HepG2 (cell line): ENCODE data around the gene TMPO. TPM values are rescaled to one million over a fixed set of nuclear protein-coding genes. Genes with fewer than 3 reads are reported as not detected.
A peak's percentile ranks its signal among the peaks of the same experiment; 100 is the strongest.

Experiments used
- ATAD3A ChIP-seq: sonication (generic); formaldehyde crosslinking; IDR thresholded peaks from 2 replicates; pipeline ENCODE4 v1.4.0; 2020; ENCODE audit warnings: missing genetic modification reagents
- CBFB ChIP-seq: sonication (generic); formaldehyde crosslinking; IDR thresholded peaks from 2 replicates; pipeline ENCODE4 v1.4.0; 2020; ENCODE audit warnings: missing genetic modification reagents
- GABPA ChIP-seq, 2 experiments: IDR thresholded peaks; 2 replicates each; pipeline ENCODE4 v1.6.1; 2011 to 2016; ENCODE audit warnings: low read depth in 2 of 2, low read length in 1 of 2, missing biosample characterization in 1 of 2, missing genetic modification characterization in 1 of 2
- GFI1 ChIP-seq: sonication (generic); formaldehyde crosslinking; IDR thresholded peaks from 2 replicates; pipeline ENCODE4 v1.5.0; 2020; ENCODE audit warnings: missing genetic modification reagents, mild to moderate bottlenecking, borderline replicate concordance
- GMEB1 ChIP-seq: sonication (generic); formaldehyde crosslinking; IDR thresholded peaks from 2 replicates; pipeline ENCODE4 v1.5.1; 2020; ENCODE audit warnings: missing genetic modification reagents, mild to moderate bottlenecking, borderline replicate concordance
- PHF20 ChIP-seq: sonication (generic); formaldehyde crosslinking; IDR thresholded peaks from 2 replicates; pipeline ENCODE4 v1.5.0; 2020; ENCODE audit warnings: mild to moderate bottlenecking, missing genetic modification reagents
- PHF8 ChIP-seq: sonication (generic); formaldehyde crosslinking; IDR thresholded peaks from 2 replicates; pipeline ENCODE4 v1.5.0; 2020; ENCODE audit warnings: missing genetic modification reagents
- PRDM15 ChIP-seq: sonication (generic); formaldehyde crosslinking; IDR thresholded peaks from 2 replicates; pipeline ENCODE4 v1.4.0; 2020; ENCODE audit warnings: missing genetic modification reagents
- SKI ChIP-seq: fragments of 450-650 bp; IDR thresholded peaks from one replicate; pipeline ENCODE4 v1.6.1; 2018; ENCODE audit warnings: mild to moderate bottlenecking; ENCODE audit not compliant: partially characterized antibody
- STAG1 ChIP-seq: sonication (generic); formaldehyde crosslinking; IDR thresholded peaks from 2 replicates; pipeline ENCODE4 v1.4.0; 2020; ENCODE audit warnings: missing genetic modification reagents
- ZFAT ChIP-seq: sonication (generic); formaldehyde crosslinking; conservative IDR thresholded peaks from 2 replicates; pipeline ENCODE4 v1.8.1; 2023; ENCODE audit warnings: missing genetic modification reagents, inconsistent platforms
- ZFP82 ChIP-seq: sonication (generic); formaldehyde crosslinking; IDR thresholded peaks from 2 replicates; pipeline ENCODE4 v1.5.1; 2020; ENCODE audit warnings: mild to moderate bottlenecking, missing genetic modification reagents, borderline replicate concordance
- ZNF207 ChIP-seq: fragments of 450-650 bp; IDR thresholded peaks from 2 replicates; pipeline ENCODE4 v1.6.1; 2016; ENCODE audit warnings: antibody characterized with exemption, borderline replicate concordance
- ZNF24 ChIP-seq: fragments of 450-650 bp; IDR thresholded peaks from 2 replicates; pipeline ENCODE4 v1.6.1; 2017; ENCODE audit warnings: antibody characterized with exemption, mild to moderate bottlenecking
- ZNF3 ChIP-seq: IDR thresholded peaks from 2 replicates; pipeline ENCODE4 v1.7.0; 2017; ENCODE audit warnings: inconsistent platforms
- polyA plus RNA-seq, 8 experiments: library from polyadenylated mRNA; depleted of rRNA in 3 of 8; stranded (reverse) in 7 of 8; unstranded in 1 of 8; fragments of >200 nt; fragmentation: Illumina TruSeq in 4 of 8; extraction: Trizol in 4 of 8; gene quantifications; 2 replicates each; pipeline versions ENCODE4 v1.2.1 to v1.2.3, GENCODE V29; 2011 to 2016; ENCODE audit warnings: low read depth in 4 of 8, missing spikeins in 1 of 8, mixed read lengths in 1 of 8; ENCODE audit not compliant: insufficient read depth in 1 of 8
- total RNA-seq, 5 experiments: library from RNA; depleted of rRNA; stranded (reverse); fragments of >200 nt; fragmentation: Illumina TruSeq; extraction: Trizol; gene quantifications; 2 replicates each; pipeline ENCODE4 v1.2.3, GENCODE V29; 2016; ENCODE audit warnings: low read depth in 1 of 5
- TF ChIP-seq, protein P1 (sequence below): IDR thresholded peaks from 2 replicates; pipeline ENCODE4 v1.6.1; 2016; ENCODE audit warnings: low read depth
- TF ChIP-seq, protein P2 (sequence below): IDR thresholded peaks from 2 replicates; pipeline ENCODE4 v1.6.1; 2016; ENCODE audit warnings: mild to moderate bottlenecking
- TF ChIP-seq, protein P3 (sequence below): IDR thresholded peaks from 2 replicates; pipeline ENCODE4 v1.6.1; 2018; ENCODE audit warnings: missing genetic modification reagents, mild to moderate bottlenecking, missing compliant biosample characterization

The TMPO gene
- total and polyA plus RNA-seq, 2 of the 13 experiments (the other 11 are each of a cell fraction or from before 2014, with no cell fraction given), result 24.2 to 167 TPM

DNA sequence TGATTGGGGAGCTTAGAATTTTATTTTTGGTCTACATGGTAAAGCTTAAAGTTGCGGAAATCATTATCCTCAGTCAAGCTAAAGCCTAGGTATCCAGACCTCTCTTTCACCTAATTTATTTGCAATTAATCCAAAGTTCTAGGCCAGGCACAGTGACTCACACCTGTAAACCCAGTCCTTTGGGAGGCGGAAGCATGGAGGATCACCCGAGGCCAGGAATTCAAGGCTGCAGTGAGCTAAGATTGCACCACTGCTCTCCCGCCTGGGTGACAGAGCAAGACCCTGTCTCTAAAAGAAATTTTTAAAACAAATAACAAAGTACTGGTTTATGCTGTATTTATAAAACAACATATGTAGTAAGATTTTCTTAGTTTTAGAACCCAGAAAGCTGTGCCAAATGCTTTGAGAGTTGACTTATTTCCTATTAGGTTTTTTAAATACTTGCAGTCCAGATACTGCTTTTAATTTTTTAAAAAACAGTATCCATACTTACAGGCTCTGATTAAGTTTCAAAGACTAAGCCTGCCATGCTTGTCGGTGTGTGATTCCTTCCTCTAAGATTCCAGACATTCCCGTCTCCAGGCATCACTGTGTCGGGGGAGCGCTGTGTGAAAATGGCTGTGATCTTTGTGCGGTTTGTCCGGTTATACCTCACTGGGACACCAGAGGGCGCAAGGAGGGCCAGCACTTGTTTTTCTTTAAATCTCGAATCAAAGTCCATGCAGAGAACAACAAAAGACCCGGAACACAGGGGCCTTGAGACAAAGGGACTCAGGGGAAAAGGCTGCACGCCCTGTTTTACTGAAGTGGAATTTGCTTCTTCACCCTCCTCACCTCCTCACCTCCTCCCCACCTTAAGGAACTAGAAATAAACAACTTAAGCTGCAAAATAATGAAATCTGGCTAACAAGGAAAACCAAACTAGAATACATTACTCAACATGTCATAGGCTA, 24.6 kb upstream of the TMPO start (continued):
- TF ChIP-seq, protein P1, sequence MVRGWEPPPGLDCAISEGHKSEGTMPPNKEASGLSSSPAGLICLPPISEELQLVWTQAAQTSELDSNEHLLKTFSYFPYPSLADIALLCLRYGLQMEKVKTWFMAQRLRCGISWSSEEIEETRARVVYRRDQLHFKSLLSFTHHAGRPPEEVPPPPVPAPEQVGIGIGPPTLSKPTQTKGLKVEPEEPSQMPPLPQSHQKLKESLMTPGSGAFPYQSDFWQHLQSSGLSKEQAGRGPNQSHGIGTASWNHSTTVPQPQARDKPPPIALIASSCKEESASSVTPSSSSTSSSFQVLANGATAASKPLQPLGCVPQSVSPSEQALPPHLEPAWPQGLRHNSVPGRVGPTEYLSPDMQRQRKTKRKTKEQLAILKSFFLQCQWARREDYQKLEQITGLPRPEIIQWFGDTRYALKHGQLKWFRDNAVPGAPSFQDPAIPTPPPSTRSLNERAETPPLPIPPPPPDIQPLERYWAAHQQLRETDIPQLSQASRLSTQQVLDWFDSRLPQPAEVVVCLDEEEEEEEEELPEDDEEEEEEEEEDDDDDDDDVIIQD (CRISPR knock-in tag), result 0 out of 2 replicates have a peak, but pooled peaks have one; percentile 40
- TF ChIP-seq, protein P2, sequence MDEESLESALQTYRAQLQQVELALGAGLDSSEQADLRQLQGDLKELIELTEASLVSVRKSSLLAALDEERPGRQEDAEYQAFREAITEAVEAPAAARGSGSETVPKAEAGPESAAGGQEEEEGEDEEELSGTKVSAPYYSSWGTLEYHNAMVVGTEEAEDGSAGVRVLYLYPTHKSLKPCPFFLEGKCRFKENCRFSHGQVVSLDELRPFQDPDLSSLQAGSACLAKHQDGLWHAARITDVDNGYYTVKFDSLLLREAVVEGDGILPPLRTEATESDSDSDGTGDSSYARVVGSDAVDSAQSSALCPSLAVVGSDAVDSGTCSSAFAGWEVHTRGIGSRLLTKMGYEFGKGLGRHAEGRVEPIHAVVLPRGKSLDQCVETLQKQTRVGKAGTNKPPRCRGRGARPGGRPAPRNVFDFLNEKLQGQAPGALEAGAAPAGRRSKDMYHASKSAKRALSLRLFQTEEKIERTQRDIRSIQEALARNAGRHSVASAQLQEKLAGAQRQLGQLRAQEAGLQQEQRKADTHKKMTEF (CRISPR knock-in tag), result peak; percentile 80
- TF ChIP-seq SKI, result peak; percentile 58
- TF ChIP-seq ZFP82 (CRISPR knock-in tag), result no peak; the same call in 1 of the 2 replicates
- TF ChIP-seq PHF8 (CRISPR knock-in tag), result 0 out of 2 replicates have a peak, but pooled peaks have one; percentile 18
- no peak for TF ChIP-seq ZNF207
- peak; percentile 39; the same call in 1 of the 2 replicates for TF ChIP-seq GMEB1 (CRISPR knock-in tag)
- TF ChIP-seq STAG1, result peak; percentile 61
- TF ChIP-seq GFI1, result peak; percentile 56; the same call in 1 of the 2 replicates
- peak; percentile 66; the same call in 1 of the 2 replicates for TF ChIP-seq CBFB (CRISPR knock-in tag)
- no peak for TF ChIP-seq GABPA (IDR thresholded peaks at IDR 0.05; ENCODE audit: low read depth, low read length)
- TF ChIP-seq GABPA (CRISPR knock-in tag; IDR thresholded peaks at IDR 0.05; ENCODE audit: low read depth), result peak; percentile 47; the same call in 1 of the 2 replicates
- no peak for TF ChIP-seq ZFAT
- no peak for TF ChIP-seq ZNF3 (CRISPR knock-in tag)
- TF ChIP-seq, protein P3, sequence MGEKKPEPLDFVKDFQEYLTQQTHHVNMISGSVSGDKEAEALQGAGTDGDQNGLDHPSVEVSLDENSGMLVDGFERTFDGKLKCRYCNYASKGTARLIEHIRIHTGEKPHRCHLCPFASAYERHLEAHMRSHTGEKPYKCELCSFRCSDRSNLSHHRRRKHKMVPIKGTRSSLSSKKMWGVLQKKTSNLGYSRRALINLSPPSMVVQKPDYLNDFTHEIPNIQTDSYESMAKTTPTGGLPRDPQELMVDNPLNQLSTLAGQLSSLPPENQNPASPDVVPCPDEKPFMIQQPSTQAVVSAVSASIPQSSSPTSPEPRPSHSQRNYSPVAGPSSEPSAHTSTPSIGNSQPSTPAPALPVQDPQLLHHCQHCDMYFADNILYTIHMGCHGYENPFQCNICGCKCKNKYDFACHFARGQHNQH, result peak; percentile 55; the same call in 1 of the 2 replicates
- peak; percentile 59; the same call in 1 of the 2 replicates for TF ChIP-seq ZNF24
- TF ChIP-seq ATAD3A (CRISPR knock-in tag), result no peak
- TF ChIP-seq PRDM15 (CRISPR knock-in tag), result peak; percentile 84
- 0 out of 2 replicates have a peak, but pooled peaks have one; percentile 29 for TF ChIP-seq PHF20
